K562 (cell line): ENCODE data around the gene GFOD1. TPM values are rescaled to one million over a fixed set of nuclear protein-coding genes. Genes with fewer than 3 reads are reported as not detected.

Source experiments
- ATF4 ChIP-seq: fragments of 450-650 bp; formaldehyde crosslinking; IDR thresholded peaks from 2 replicates; pipeline ENCODE4 v1.4.0; 2022; ENCODE audit warnings: mild to moderate bottlenecking, moderate library complexity
- CBFA2T2 ChIP-seq: fragments of 450-650 bp; conservative IDR thresholded peaks from 2 replicates; pipeline ENCODE4 v1.6.1; 2017; ENCODE audit warnings: mild to moderate bottlenecking
- CTCF ChIP-seq, 3 experiments: IDR thresholded peaks in 2 of 3; conservative IDR thresholded peaks in 1 of 3; 2 replicates each; pipeline ENCODE4 v1.5.1; 2011 to 2012; ENCODE audit warnings: low read length in 3 of 3, mild to moderate bottlenecking in 3 of 3, control low read depth in 2 of 3, improper control_type of control experiment in 1 of 3, inconsistent platforms in 1 of 3, low read depth in 1 of 3, mixed read lengths in 1 of 3, moderate library complexity in 1 of 3; ENCODE audit not compliant: insufficient read depth in 2 of 3
- E2F6 ChIP-seq, 2 experiments: IDR thresholded peaks; 2 replicates each; pipeline ENCODE4 v1.6.1; 2011; ENCODE audit warnings: borderline replicate concordance in 1 of 2, control low read depth in 1 of 2, low read depth in 1 of 2, low read length in 1 of 2, mild to moderate bottlenecking in 1 of 2, mixed read lengths in 1 of 2, moderate library complexity in 1 of 2; ENCODE audit not compliant: insufficient read depth in 1 of 2, insufficient read length in 1 of 2, poor library complexity in 1 of 2, severe bottlenecking in 1 of 2; ENCODE audit errors: extremely low read depth in 1 of 2
- HDAC1 ChIP-seq, 2 experiments: fragments of 450-650 bp; IDR thresholded peaks; 2 replicates each; pipeline ENCODE4 v1.6.1; 2016 to 2017; ENCODE audit warnings: inconsistent platforms in 1 of 2, mild to moderate bottlenecking in 1 of 2, moderate library complexity in 1 of 2
- HDAC2 ChIP-seq: fragments of 450-650 bp; IDR thresholded peaks from 2 replicates; pipeline ENCODE4 v1.6.1; 2016; ENCODE audit warnings: mild to moderate bottlenecking
- MEIS2 ChIP-seq: fragments of 450-650 bp; IDR thresholded peaks from 2 replicates; pipeline ENCODE4 v1.6.1; 2014; ENCODE audit warnings: mild to moderate bottlenecking; ENCODE audit not compliant: partially characterized antibody
- NRF1 ChIP-seq, 2 experiments: fragments of 450-650 bp; IDR thresholded peaks in 1 of 2; conservative IDR thresholded peaks in 1 of 2; 2 replicates each; pipeline ENCODE4 v1.6.1; 2014; ENCODE audit warnings: mild to moderate bottlenecking in 2 of 2
- PCBP1 ChIP-seq: fragments of 200-400 bp; formaldehyde crosslinking; IDR thresholded peaks from 2 replicates; pipeline ENCODE4 v1.6.1; 2018; ENCODE audit warnings: mild to moderate bottlenecking, low read depth, low read length; ENCODE audit not compliant: poor library complexity, severe bottlenecking
- PTTG1 ChIP-seq: fragments of 450-650 bp; IDR thresholded peaks from 2 replicates; pipeline ENCODE4 v1.6.1; 2016; ENCODE audit warnings: low read depth, mild to moderate bottlenecking, missing genetic modification characterization, missing compliant biosample characterization
- RB1 ChIP-seq: fragments of 450-650 bp; IDR thresholded peaks from 2 replicates; pipeline ENCODE4 v1.6.1; 2017; ENCODE audit warnings: low read depth, mild to moderate bottlenecking
- SIN3B ChIP-seq: fragments of 450-650 bp; IDR thresholded peaks from 2 replicates; pipeline ENCODE4 v1.6.1; 2017; ENCODE audit warnings: low read depth, mild to moderate bottlenecking, moderate library complexity
- TAF9B ChIP-seq: fragments of 450-650 bp; IDR thresholded peaks from 2 replicates; pipeline ENCODE4 v1.6.1; 2018; ENCODE audit warnings: mild to moderate bottlenecking; ENCODE audit not compliant: partially characterized antibody
- TBP ChIP-seq: optimal IDR thresholded peaks from 2 replicates; pipeline ENCODE3; 2011; ENCODE audit warnings: low read depth, low read length, improper control_type of control experiment
- ZBTB33 ChIP-seq: sonication (generic); formaldehyde crosslinking; IDR thresholded peaks from 2 replicates; pipeline ENCODE4 v1.8.1; 2023; ENCODE audit warnings: mild to moderate bottlenecking, missing genetic modification reagents
- ZNF398 ChIP-seq: fragments of 250-450 bp; sonication (Bioruptor Pico); IDR thresholded peaks from 2 replicates; pipeline ENCODE4 v1.8.0; 2021; ENCODE audit warnings: moderate library complexity, mild to moderate bottlenecking, inconsistent platforms
- ZNF766 ChIP-seq: fragments of 200-800 bp; sonication (Bioruptor generic); conservative IDR thresholded peaks from 2 replicates; pipeline ENCODE4 v1.6.1; 2016; ENCODE audit warnings: missing genetic modification characterization, missing compliant biosample characterization
- polyA plus RNA-seq, 8 experiments: library from polyadenylated mRNA; depleted of rRNA in 4 of 8; stranded (reverse) in 5 of 8; unstranded in 3 of 8; fragments of >200 nt; fragmentation: Nextera tagmentation in 2 of 8; fragmentation: Illumina TruSeq in 1 of 8; extraction: Ambion mirVana in 2 of 8; extraction: Trizol in 1 of 8; gene quantifications; 2 replicates each; pipeline versions ENCODE4 v1.2.1 to v1.2.3, GENCODE V29; 2011 to 2014; ENCODE audit warnings: inconsistent platforms in 1 of 8, missing spikeins in 1 of 8
- total RNA-seq, 7 experiments: library from RNA; depleted of rRNA in 6 of 7; stranded (reverse); fragments of >200 nt in 6 of 7; fragmentation: Illumina TruSeq in 2 of 7; extraction: Trizol in 2 of 7; gene quantifications; 2 replicates each; pipeline versions ENCODE4 v1.2.1 to v1.2.3, GENCODE V29; 2011 to 2021; ENCODE audit warnings: low replicate concordance in 1 of 7

Gene GFOD1
- total and polyA plus RNA-seq, 9 of the 15 experiments (the other 6 are each of a cell fraction or from before 2014, with no cell fraction given) = 3.8 to 12.0 (median 8.2) TPM

- no peak for TF ChIP-seq CBFA2T2
- TF ChIP-seq HDAC2 = 0 out of 2 replicates have a peak, but pooled peaks have one; percentile 52
- TF ChIP-seq ZBTB33 (CRISPR knock-in tag) = no peak
- no peak for TF ChIP-seq ZNF398 (CRISPR knock-in tag)
- peak; percentile 42 to 55 for TF ChIP-seq E2F6 (IDR thresholded peaks at IDR 0.05; ENCODE audit: borderline replicate concordance in 1 of 2, extremely low read depth in 1 of 2, insufficient read depth in 1 of 2, insufficient read length in 1 of 2, low read depth in 1 of 2, low read length in 1 of 2, poor library complexity in 1 of 2, severe bottlenecking in 1 of 2)
- no peak for TF ChIP-seq ATF4 (CRISPR knock-in tag)
- peak; percentile 48 for TF ChIP-seq PCBP1
- TF ChIP-seq HDAC1 (IDR thresholded peaks at IDR 0.05) = peak in 1 of 2 experiments; percentile 39; a peak in 2 of 4 replicates
- TF ChIP-seq TBP = peak; percentile 65
- peak; percentile 31 to 39; a peak in 2 of 4 replicates for TF ChIP-seq NRF1 (conservative IDR thresholded peaks at IDR 0.05 in 1 of 2, IDR thresholded peaks at IDR 0.05 in 1 of 2)
- TF ChIP-seq TAF9B = peak; percentile 7
- TF ChIP-seq MEIS2 = no peak
- no peak for TF ChIP-seq SIN3B
- no peak for TF ChIP-seq RB1
- TF ChIP-seq CTCF (IDR thresholded peaks at IDR 0.05 in 2 of 3, conservative IDR thresholded peaks at IDR 0.05 in 1 of 3; ENCODE audit: insufficient read depth in 2 of 3, low read depth in 1 of 3, low read length in 3 of 3) = peak in 1 of 3 experiments; percentile 16; a peak in 1 of 6 replicates
- TF ChIP-seq ZNF766 (CRISPR knock-in tag) = 0 out of 2 replicates have a peak, but pooled peaks have one; percentile 37
- TF ChIP-seq PTTG1 (tag) = no peak
These were observed 1.4 kb downstream of the GFOD1 start (continued) for GRCh38 chr6:13485923-13486562.
